B cell (primary cell): ENCODE data around the gene PRR9. TPM values are rescaled to one million over a fixed set of nuclear protein-coding genes. Genes with fewer than 3 reads are reported as not detected.

Experiments used
- ATAC-seq: fragments of 200-7000 bp; cut with Tn5 transposase; one replicate; pipeline ENCODE4 v1.10.0; 2021; ENCODE audit warnings: low read depth, mild to moderate bottlenecking, moderate number of reproducible peaks, moderate library complexity
- CTCF ChIA-PET: fragments of 350-600 bp; sonication (Branson Sonifier 250); formaldehyde crosslinking; loops from one replicate; lab custom pipeline; 2021; ENCODE audit warnings: antibody characterized with exemption, inconsistent platforms; lab: Charles Lee
- POLR2A ChIA-PET: fragments of 350-600 bp; sonication (Branson Sonifier 250); formaldehyde crosslinking; loops from one replicate; lab custom pipeline; 2021; ENCODE audit warnings: antibody characterized with exemption; lab: Charles Lee
- DNase-seq: peaks from one replicate; pipeline ENCODE4 v3.0.0; 2013
- H2AFZ ChIP-seq: 2 replicates; pipeline ENCODE4 v1.6.1; 2012; ENCODE audit warnings: mild to moderate bottlenecking, low read depth, low read length; ENCODE audit not compliant: insufficient read depth, poor library complexity, severe bottlenecking
- H3K27ac ChIP-seq, 2 donors: 1 replicate in 1 of 2; 2 replicates in 1 of 2; pipeline ENCODE4 v1.5.1; 2012 to 2013; ENCODE audit warnings: low read length in 2 of 2, mild to moderate bottlenecking in 2 of 2, moderate library complexity in 1 of 2
- H3K27me3 ChIP-seq, 4 experiments: fragments of 200-600 bp in 1 of 4; sonication (generic) in 1 of 4; replicated peaks in 1 of 4; 1 replicate in 2 of 4; 2 replicates in 2 of 4; pipeline versions ENCODE4 v1.6.1 to v1.7.0; 2013 to 2016; ENCODE audit warnings: low read length in 3 of 4, mild to moderate bottlenecking in 2 of 4, mixed read lengths in 1 of 4, moderate library complexity in 1 of 4; ENCODE audit not compliant: insufficient read depth in 4 of 4, control insufficient read depth in 3 of 4; ENCODE audit errors: control extremely low read depth in 1 of 4
- H3K36me3 ChIP-seq, 2 experiments: replicated peaks in 1 of 2; 1 replicate in 1 of 2; 2 replicates in 1 of 2; pipeline versions ENCODE4 v1.6.1 to v1.7.1; 2013; ENCODE audit warnings: low read length in 1 of 2; ENCODE audit not compliant: insufficient read depth in 2 of 2, control insufficient read depth in 1 of 2; ENCODE audit errors: control extremely low read depth in 1 of 2, extremely low read depth in 1 of 2
- H3K4me1 ChIP-seq, 2 donors: fragments of 200-600 bp in 1 of 2; sonication (generic) in 1 of 2; 1 replicate in 1 of 2; 2 replicates in 1 of 2; pipeline versions ENCODE4 v1.5.1 to v1.6.1; 2013 to 2017; ENCODE audit warnings: low read length in 2 of 2; ENCODE audit not compliant: control insufficient read depth in 2 of 2, insufficient read depth in 2 of 2
- H3K4me2 ChIP-seq: replicated peaks from 2 replicates; pipeline ENCODE3; 2012; ENCODE audit warnings: mild to moderate bottlenecking, low read depth, low read length; ENCODE audit not compliant: poor library complexity, severe bottlenecking
- H3K4me3 ChIP-seq, 5 experiments: fragments of 200-600 bp in 1 of 5; sonication (generic) in 1 of 5; 1 replicate in 3 of 5; 2 replicates in 2 of 5; pipeline versions ENCODE4 v1.5.1 to v1.7.0; 2011 to 2016; ENCODE audit warnings: low read length in 4 of 5, mild to moderate bottlenecking in 4 of 5, low read depth in 2 of 5, control low read depth in 1 of 5, moderate library complexity in 1 of 5; ENCODE audit not compliant: insufficient read depth in 1 of 5; ENCODE audit errors: control extremely low read depth in 1 of 5, extremely low read depth in 1 of 5
- H3K79me2 ChIP-seq: fragments of 200-600 bp; sonication (generic); one replicate; pipeline ENCODE4 v1.6.0; 2016; ENCODE audit warnings: low read length; ENCODE audit not compliant: control insufficient read depth, insufficient read depth
- H3K9ac ChIP-seq: fragments of 200-600 bp; sonication (generic); 2 replicates; pipeline ENCODE4 v1.6.1; 2017; ENCODE audit warnings: mild to moderate bottlenecking, low read length, moderate library complexity
- H3K9me3 ChIP-seq, 3 donors: one replicate each; pipeline versions ENCODE4 v1.6.1 to v1.7.1; 2013; ENCODE audit warnings: low read length in 2 of 3; ENCODE audit not compliant: control insufficient read depth in 2 of 3, insufficient read depth in 1 of 3; ENCODE audit errors: control extremely low read depth in 1 of 3
- H4K20me1 ChIP-seq: 2 replicates; pipeline ENCODE4 v1.6.0; 2012; ENCODE audit warnings: mild to moderate bottlenecking, low read length; ENCODE audit not compliant: insufficient read depth, control insufficient read depth, poor library complexity, severe bottlenecking
- H3K27ac Mint-ChIP-seq: one replicate; pipeline ENCODE4 v1.8.0; 2021; ENCODE audit warnings: mixed read lengths
- H3K27me3 Mint-ChIP-seq: one replicate; pipeline ENCODE4 v1.8.0; 2021; ENCODE audit warnings: mixed read lengths
- H3K4me1 Mint-ChIP-seq: one replicate; pipeline ENCODE4 v1.8.0; 2021; ENCODE audit warnings: mixed read lengths
- H3K4me3 Mint-ChIP-seq: one replicate; pipeline ENCODE4 v1.8.0; 2021; ENCODE audit warnings: mixed read lengths
- H3K9me3 Mint-ChIP-seq: one replicate; pipeline ENCODE4 v1.8.0; 2022; ENCODE audit warnings: mixed read lengths; ENCODE audit not compliant: insufficient read depth
- CTCF ChIP-seq: fragments of 200-600 bp; IDR thresholded peaks from one replicate; pipeline ENCODE4 v1.8.0; 2022; ENCODE audit warnings: antibody characterized with exemption, mild to moderate bottlenecking
- EZH2 ChIP-seq: IDR thresholded peaks from 2 replicates; pipeline ENCODE4 v1.6.1; 2012; ENCODE audit warnings: borderline replicate concordance, low read depth, mild to moderate bottlenecking, moderate library complexity, low read length; ENCODE audit not compliant: insufficient read depth, poor library complexity, severe bottlenecking
- WGBS: methylation state at CpG from one replicate; pipeline ENCODE4 v1.1.5; 2013; ENCODE audit warnings: missing lambda C conversion rate; ENCODE audit not compliant: insufficient coverage; 5-methylcytosine and 5-hydroxymethylcytosine counted together
- intact Hi-C: fragments of 100-400 bp; cut with micrococcal nuclease; formaldehyde crosslinking; loops from one replicate; pipeline ENCODE4 v1.10.0; 2022
- polyA plus RNA-seq: library from polyadenylated mRNA; depleted of rRNA; stranded (reverse); fragments of >200 nt; gene quantifications from 2 replicates; pipeline ENCODE4 v1.2.3, GENCODE V29; 2012
- total RNA-seq, 2 donors: library from RNA; stranded (reverse); fragments of 120-200 nt in 1 of 2; gene quantifications; 1 replicate in 1 of 2; 2 replicates in 1 of 2; pipeline versions ENCODE4 v1.2.3 to v1.2.4, GENCODE V29; 2013 to 2022

Gene PRR9
- total and polyA plus RNA-seq, 2 donors (not counting 1 experiment from before 2014, with no cell fraction given), result not detected

- intact Hi-C loops, result no loop called here
- Histone ChIP-seq H3K4me1 (no peaks in the 10 kb centered on the region), H4K20me1 (no peaks in the 10 kb centered on the region), H2AFZ (no peak overlapping the region), H3K79me2 (no peaks in the 10 kb centered on the region), H3K27me3 (peaks cover 0 to 10% (median 1%) of the 10 kb centered on the region in 4 experiments), H3K4me3 (no peak overlapping the region), H3K9ac (no peak overlapping the region), H3K36me3 (no peaks in the 10 kb centered on the region), H3K4me2 (no peak overlapping the region), H3K27ac (no peak overlapping the region), H3K9me3 (no peaks in the 10 kb centered on the region)
- H3K27me3 Mint-ChIP-seq, result peaks cover 46% of the 10 kb centered on the region
- ChIA-PET POLR2A (no interaction called here), CTCF (no interaction called here)
- DNase-seq, result no peak
- WGBS, result 93% methylated on average over 3 of the region's 4 CpGs
- no peaks in the 10 kb centered on the region for H3K4me1 Mint-ChIP-seq
- ATAC-seq, result no peak
- TF ChIP-seq CTCF, result no peak
- TF ChIP-seq EZH2, result no peak
- no peak overlapping the region for H3K27ac Mint-ChIP-seq
- H3K9me3 Mint-ChIP-seq, result no peaks in the 10 kb centered on the region
- no peak overlapping the region for H3K4me3 Mint-ChIP-seq
Observed at GRCh38 chr1:153202006-153202405, 15.4 kb upstream of the PRR9 start.

- no peaks in the 10 kb centered on the region for H3K4me1 Mint-ChIP-seq
- no peak within 1 kb of the TSS for H3K4me3 Mint-ChIP-seq
- peaks cover 41% of the 10 kb centered on the region for H3K27me3 Mint-ChIP-seq
- WGBS, result no CpG with 5 or more reads among the region's 1 CpG
- ChIA-PET CTCF (interaction anchor here (1.0 kb wide), 1 partner anchor 18 kb away, joined by 3 read pairs; no protein-coding TSS in a partner anchor), POLR2A (no interaction called here)
- Histone ChIP-seq H2AFZ (no peak within 1 kb of the TSS), H3K4me1 (no peaks in the 10 kb centered on the region), H4K20me1 (no peaks in the 10 kb centered on the region), H3K36me3 (no peaks in the 10 kb centered on the region), H3K9ac (no peak within 1 kb of the TSS), H3K79me2 (no peaks in the 10 kb centered on the region), H3K27me3 (peaks cover 0 to 8% (median 1%) of the 10 kb centered on the region in 4 experiments), H3K4me2 (no peak within 1 kb of the TSS), H3K9me3 (no peaks in the 10 kb centered on the region), H3K4me3 (no peak within 1 kb of the TSS), H3K27ac (no peak within 1 kb of the TSS)
- intact Hi-C loops, result no loop called here
- no peak for TF ChIP-seq EZH2
- TF ChIP-seq CTCF, result no peak
- ATAC-seq, result no peak
- H3K9me3 Mint-ChIP-seq, result no peaks in the 10 kb centered on the region
- H3K27ac Mint-ChIP-seq, result no peak within 1 kb of the TSS
- no peak for DNase-seq
Observed at GRCh38 chr1:153203130-153203529, 14.3 kb upstream of the PRR9 start, which contains the start of gene LELP1. Gene LELP1, plus strand, starts transcription at chr1:153203430. Its CDS starts 1,278 bp downstream, at chr1:153204708.
